GM10266 (cell line): ENCODE data around the gene ASAP3.

Experiments
- DNase-seq: peaks from one replicate; pipeline ENCODE4 v3.0.0; 2012; ENCODE audit errors: extremely low spot score
- TF ChIP-seq, protein P1 (sequence below): IDR thresholded peaks from 2 replicates; pipeline ENCODE4 v1.5.1; 2012; ENCODE audit warnings: mild to moderate bottlenecking, low read depth; ENCODE audit not compliant: control insufficient read depth, insufficient read depth; ENCODE audit errors: missing control alignments

Gene ASAP3

GRCh38 chr1:23473037-23473800 lies 10.8 kb downstream of the ASAP3 start:
- no peak for DNase-seq
- TF ChIP-seq, protein P1, sequence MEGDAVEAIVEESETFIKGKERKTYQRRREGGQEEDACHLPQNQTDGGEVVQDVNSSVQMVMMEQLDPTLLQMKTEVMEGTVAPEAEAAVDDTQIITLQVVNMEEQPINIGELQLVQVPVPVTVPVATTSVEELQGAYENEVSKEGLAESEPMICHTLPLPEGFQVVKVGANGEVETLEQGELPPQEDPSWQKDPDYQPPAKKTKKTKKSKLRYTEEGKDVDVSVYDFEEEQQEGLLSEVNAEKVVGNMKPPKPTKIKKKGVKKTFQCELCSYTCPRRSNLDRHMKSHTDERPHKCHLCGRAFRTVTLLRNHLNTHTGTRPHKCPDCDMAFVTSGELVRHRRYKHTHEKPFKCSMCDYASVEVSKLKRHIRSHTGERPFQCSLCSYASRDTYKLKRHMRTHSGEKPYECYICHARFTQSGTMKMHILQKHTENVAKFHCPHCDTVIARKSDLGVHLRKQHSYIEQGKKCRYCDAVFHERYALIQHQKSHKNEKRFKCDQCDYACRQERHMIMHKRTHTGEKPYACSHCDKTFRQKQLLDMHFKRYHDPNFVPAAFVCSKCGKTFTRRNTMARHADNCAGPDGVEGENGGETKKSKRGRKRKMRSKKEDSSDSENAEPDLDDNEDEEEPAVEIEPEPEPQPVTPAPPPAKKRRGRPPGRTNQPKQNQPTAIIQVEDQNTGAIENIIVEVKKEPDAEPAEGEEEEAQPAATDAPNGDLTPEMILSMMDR = no peak

DNA sequence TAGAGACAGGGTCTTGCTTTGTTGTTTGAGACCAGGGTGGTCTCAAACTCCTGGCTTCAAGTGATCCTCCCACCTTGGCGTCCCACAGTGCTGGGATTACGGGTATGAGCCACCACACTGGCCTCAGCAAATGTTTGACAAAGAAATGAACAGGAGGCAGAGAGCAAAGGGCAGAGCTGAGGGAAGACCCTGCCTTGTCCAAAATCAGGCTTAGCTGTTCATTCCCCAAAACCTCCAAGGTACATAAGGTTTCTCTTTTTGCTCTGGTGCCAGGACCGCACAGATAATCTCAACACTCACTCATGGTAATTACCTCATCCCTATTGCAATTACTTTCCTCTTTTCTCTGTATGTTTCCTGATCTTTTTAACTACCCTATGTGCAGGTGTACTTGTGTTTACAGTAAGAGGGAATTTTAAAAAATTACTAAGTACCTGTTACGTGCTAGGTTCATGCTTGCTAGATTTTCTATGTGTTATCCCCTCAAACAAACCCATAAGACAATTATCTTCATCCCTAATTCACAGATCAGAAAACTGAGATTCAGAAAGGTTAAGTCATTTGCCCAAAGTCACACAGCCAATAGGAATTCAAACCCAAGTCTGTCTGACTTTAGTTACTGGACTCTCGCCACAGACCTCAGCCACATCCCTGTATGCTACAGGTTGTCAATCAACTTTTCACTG lies 11.5 kb downstream of the ASAP3 start:
- TF ChIP-seq, protein P1 = no peak

DNA sequence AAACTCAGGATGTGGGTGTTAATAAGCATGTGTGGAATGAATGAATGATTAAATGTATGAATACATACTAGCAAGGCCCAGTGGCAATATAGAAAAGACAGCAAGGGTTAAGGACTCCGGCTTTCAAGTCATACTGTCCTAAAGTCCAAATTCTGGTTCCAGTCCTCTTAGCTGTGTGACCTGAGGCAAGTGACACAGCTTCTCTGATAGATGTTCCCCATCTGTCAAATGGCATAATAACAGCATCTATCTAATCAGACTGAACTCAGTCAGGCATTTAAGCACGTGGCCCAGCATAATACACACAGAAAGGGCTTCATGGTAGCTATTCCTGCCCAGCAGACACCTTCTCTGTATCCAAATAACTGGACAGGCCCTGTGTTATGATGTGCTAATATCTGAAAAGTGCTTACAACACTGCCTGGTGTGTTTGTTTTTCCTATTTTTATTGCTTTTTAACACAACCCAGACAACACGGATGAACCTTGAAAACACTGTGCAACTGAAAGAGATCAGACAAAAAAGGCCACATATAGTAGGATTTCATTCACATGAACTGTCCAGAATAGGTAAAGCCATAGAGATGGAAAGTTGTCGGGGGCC lies 12.4 kb downstream of the ASAP3 start:
- TF ChIP-seq, protein P1 = no peak
- no peak for DNase-seq

More for the DNA sequence above, 11.5 kb downstream of the ASAP3 start:
- DNase-seq = no peak

- DNase-seq = no peak
Measured at GRCh38 chr1:23470282-23471070, 13.5 kb downstream of the ASAP3 start.

GRCh38 chr1:23469372-23469982 lies 14.5 kb downstream of the ASAP3 start:
- TF ChIP-seq, protein P1 = no peak
- no peak for DNase-seq

More at GRCh38 chr1:23470282-23471070, 13.5 kb downstream of the ASAP3 start:
- TF ChIP-seq, protein P1 = no peak

DNA sequence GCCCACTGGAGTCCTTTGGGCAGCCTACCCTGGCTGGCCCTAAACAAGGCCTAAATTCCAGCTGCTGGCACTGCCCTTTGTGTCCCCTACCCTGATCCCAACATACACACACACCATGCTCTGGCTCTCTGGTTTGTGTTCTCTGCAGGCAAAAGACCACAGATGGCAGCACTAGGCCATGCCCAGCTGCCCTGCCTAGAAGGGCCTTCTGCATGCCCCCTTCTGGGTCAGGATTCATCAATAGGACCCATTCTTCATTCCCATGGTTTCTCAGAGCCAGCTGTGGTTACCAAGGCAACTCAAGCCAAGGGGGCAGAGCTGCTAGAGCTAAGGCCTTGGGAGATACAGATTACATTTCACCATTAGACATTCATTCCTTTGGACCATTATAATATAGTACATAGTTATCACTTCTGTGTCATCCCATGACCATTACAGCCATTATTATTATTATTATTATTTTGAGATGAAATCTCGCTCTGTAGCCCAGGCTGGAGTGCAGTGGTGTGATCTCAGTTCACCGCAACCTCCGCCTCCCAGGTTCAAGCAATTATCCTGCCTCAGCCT lies 17.5 kb downstream of the ASAP3 start:
- TF ChIP-seq, protein P1 = no peak
- no peak for DNase-seq
